Neural cell (in vitro differentiated cells): ENCODE data around the gene MAP3K13.

Source experiments
- EZH2 ChIP-seq: fragments of 200-600, 300-800 bp; shearing (Covaris generic), sonication (generic); IDR thresholded peaks from 2 replicates; pipeline ENCODE4 v1.6.1; 2014; ENCODE audit warnings: antibody characterized with exemption, low read length, borderline replicate concordance, mild to moderate bottlenecking; ENCODE audit not compliant: insufficient read depth, poor library complexity, severe bottlenecking
- RAD21 ChIP-seq: fragments of 450-650 bp; conservative IDR thresholded peaks from 2 replicates; pipeline ENCODE4 v1.6.1; 2014; ENCODE audit warnings: antibody characterized with exemption, mild to moderate bottlenecking, moderate library complexity
- REST ChIP-seq: IDR thresholded peaks from 2 replicates; pipeline ENCODE4 v1.6.1; 2012; ENCODE audit warnings: borderline replicate concordance

GRCh38 chr3:185399737-185400667, 37.1 kb downstream of the MAP3K13 start:
- TF ChIP-seq REST (no peak), RAD21 (no peak), EZH2 (no peak)
